ENCODE results near the gene ARFGAP2. TPM values are rescaled to one million over a fixed set of nuclear protein-coding genes. Genes with fewer than 3 reads are reported as not detected.

Gene ARFGAP2
- total RNA-seq, 1 donor from 2014 or later: 78.7 TPM

GRCh38 chr11:47143322-47143721 is 33.4 kb downstream of the ARFGAP2 start:
- H3K27ac Mint-ChIP-seq (ENCODE audit: unreplicated experiment): no peak overlapping the region
- DNase-seq (ENCODE audit: low spot score): no peak
- H3K4me1 Mint-ChIP-seq (ENCODE audit: unreplicated experiment): peaks cover under 1% of the 10 kb centered on the region
- H3K9me3 Mint-ChIP-seq (ENCODE audit: unreplicated experiment): no peaks in the 10 kb centered on the region
- H3K27me3 Mint-ChIP-seq (ENCODE audit: unreplicated experiment): no peaks in the 10 kb centered on the region
- H3K4me3 Mint-ChIP-seq (ENCODE audit: unreplicated experiment): no peak overlapping the region
- peaks cover 2% of the 10 kb centered on the region for H3K36me3 Mint-ChIP-seq (ENCODE audit: low read depth, unreplicated experiment)
- TF ChIP-seq CTCF (IDR thresholded peaks at IDR 0.05; ENCODE audit: unreplicated experiment): no peak

GRCh38 chr11:47139878-47140277 is 36.8 kb downstream of the ARFGAP2 start:
- no peak for TF ChIP-seq CTCF (IDR thresholded peaks at IDR 0.05; ENCODE audit: unreplicated experiment)
- no peaks in the 10 kb centered on the region for H3K27me3 Mint-ChIP-seq (ENCODE audit: unreplicated experiment)

GRCh38 chr11:47137476-47137875 is 39.2 kb downstream of the ARFGAP2 start:
- H3K36me3 Mint-ChIP-seq (ENCODE audit: low read depth, unreplicated experiment): no peaks in the 10 kb centered on the region
- TF ChIP-seq CTCF (IDR thresholded peaks at IDR 0.05; ENCODE audit: unreplicated experiment): no peak

More at GRCh38 chr11:47139878-47140277, 36.8 kb downstream of the ARFGAP2 start:
- Mint-ChIP-seq H3K9me3 (ENCODE audit: unreplicated experiment) (no peaks in the 10 kb centered on the region), H3K36me3 (ENCODE audit: low read depth, unreplicated experiment) (no peaks in the 10 kb centered on the region), H3K27ac (ENCODE audit: unreplicated experiment) (no peak overlapping the region), H3K4me3 (ENCODE audit: unreplicated experiment) (no peak overlapping the region), H3K4me1 (ENCODE audit: unreplicated experiment) (no peaks in the 10 kb centered on the region)
- DNase-seq (ENCODE audit: low spot score): no peak

GRCh38 chr11:47136921-47137320 is 39.8 kb downstream of the ARFGAP2 start:
- Mint-ChIP-seq H3K4me1 (ENCODE audit: unreplicated experiment) (no peaks in the 10 kb centered on the region), H3K36me3 (ENCODE audit: low read depth, unreplicated experiment) (no peaks in the 10 kb centered on the region), H3K9me3 (ENCODE audit: unreplicated experiment) (no peaks in the 10 kb centered on the region), H3K27me3 (ENCODE audit: unreplicated experiment) (peaks cover 4% of the 10 kb centered on the region), H3K27ac (ENCODE audit: unreplicated experiment) (no peak overlapping the region), H3K4me3 (ENCODE audit: unreplicated experiment) (no peak overlapping the region)
- no peak for TF ChIP-seq CTCF (IDR thresholded peaks at IDR 0.05; ENCODE audit: unreplicated experiment)
- DNase-seq (ENCODE audit: low spot score): no peak

More at GRCh38 chr11:47137476-47137875, 39.2 kb downstream of the ARFGAP2 start:
- no peak overlapping the region for H3K27ac Mint-ChIP-seq (ENCODE audit: unreplicated experiment)
- H3K4me1 Mint-ChIP-seq (ENCODE audit: unreplicated experiment): no peaks in the 10 kb centered on the region
- peaks cover 4% of the 10 kb centered on the region for H3K27me3 Mint-ChIP-seq (ENCODE audit: unreplicated experiment)
- no peak overlapping the region for H3K4me3 Mint-ChIP-seq (ENCODE audit: unreplicated experiment)
- no peaks in the 10 kb centered on the region for H3K9me3 Mint-ChIP-seq (ENCODE audit: unreplicated experiment)
- no peak for DNase-seq (ENCODE audit: low spot score)

- no peak for DNase-seq (ENCODE audit: low spot score)
- Mint-ChIP-seq H3K4me3 (ENCODE audit: unreplicated experiment) (no peak overlapping the region), H3K36me3 (ENCODE audit: low read depth, unreplicated experiment) (no peaks in the 10 kb centered on the region), H3K9me3 (ENCODE audit: unreplicated experiment) (no peaks in the 10 kb centered on the region), H3K4me1 (ENCODE audit: unreplicated experiment) (no peaks in the 10 kb centered on the region), H3K27ac (ENCODE audit: unreplicated experiment) (no peak overlapping the region), H3K27me3 (ENCODE audit: unreplicated experiment) (peaks cover 4% of the 10 kb centered on the region)
- no peak for TF ChIP-seq CTCF (IDR thresholded peaks at IDR 0.05; ENCODE audit: unreplicated experiment)
These were observed 40.4 kb downstream of the ARFGAP2 start for GRCh38 chr11:47136327-47136726.

Measured in endothelial cell (in vitro differentiated cells).